Measurements from ENCODE around the gene EIF5B. TPM values are rescaled to one million over a fixed set of nuclear protein-coding genes. Genes with fewer than 3 reads are reported as not detected.
"Not testable (repeated sequence)": the region's sequence is repeated elsewhere in the genome, so short reads cannot be mapped to it uniquely, and the experiment has no call there.

EIF5B gene
- total and polyA plus RNA-seq, 3 experiments from 2014 or later: 18.1 to 96.2 (median 82.8) TPM

GRCh38 chr2:99335911-99336803 is 1.0 kb upstream of the EIF5B start, which contains the start of gene TXNDC9:
TXNDC9 (minus strand) TSS chr2:99336333; CDS start chr2:99333210, 3,123 bp downstream.
- Mint-ChIP-seq H3K36me3 (peaks cover 4 to 26% (median 12%) of the 10 kb centered on the region in 3 donors), H3K4me1 (peaks cover 20 to 42% (median 26%) of the 10 kb centered on the region in 3 donors), H3K9me3 (no peaks in the 10 kb centered on the region), H3K27me3 (no peaks in the 10 kb centered on the region), H3K4me3 (no peak within 1 kb of the TSS), H3K27ac (peak within 1 kb of the TSS in 1 of 8 donors; percentile 40)
- Histone ChIP-seq H3K36me3 (ENCODE audit: insufficient read depth, low read length) (no peaks in the 10 kb centered on the region), H3K9me3 (ENCODE audit: low read length) (no peaks in the 10 kb centered on the region), H3K27ac (ENCODE audit: low read depth, low read length) (peak within 1 kb of the TSS; percentile 83), H3K27me3 (ENCODE audit: insufficient read depth, low read length, poor library complexity, severe bottlenecking) (no peaks in the 10 kb centered on the region), H3K4me3 (ENCODE audit: low read length) (peak within 1 kb of the TSS; percentile 79), H3K4me1 (ENCODE audit: insufficient read depth, low read length) (peaks cover 37% of the 10 kb centered on the region)
- DNase-seq: peak; percentile 97 to 98 (median 98)
- CTCF ChIA-PET: interaction anchor here (0.7 to 2.1 kb wide), 6 partner anchors 19 to 195 kb away, joined by 3 to 6 read pairs (median 4); partner anchors contain the start of gene REV1
- POLR2A ChIA-PET: interaction anchor here (0.7 to 2.8 kb wide), 5 partner anchors 12 to 195 kb away, joined by 3 to 10 read pairs (median 4); partner anchors contain the start of genes C2orf15, LIPT1, REV1 and TSGA10

GRCh38 chr2:99336804-99337112 is 431 bp upstream of the EIF5B start:
- H3K27ac Mint-ChIP-seq: no peak overlapping the region
- no peaks in the 10 kb centered on the region for H3K9me3 Mint-ChIP-seq
- H3K27me3 Mint-ChIP-seq: no peaks in the 10 kb centered on the region
- no peak overlapping the region for H3K4me3 Mint-ChIP-seq
- Histone ChIP-seq H3K36me3 (ENCODE audit: insufficient read depth, low read length) (no peaks in the 10 kb centered on the region), H3K4me1 (ENCODE audit: insufficient read depth, low read length) (peaks cover 37% of the 10 kb centered on the region), H3K4me3 (ENCODE audit: low read length) (peak overlapping the region; percentile 79), H3K27ac (ENCODE audit: low read depth, low read length) (peak overlapping the region; percentile 75), H3K27me3 (ENCODE audit: insufficient read depth, low read length, poor library complexity, severe bottlenecking) (no peaks in the 10 kb centered on the region), H3K9me3 (ENCODE audit: low read length) (no peaks in the 10 kb centered on the region)
- POLR2A ChIA-PET: interaction anchor here (1.4 to 2.8 kb wide), 3 partner anchors 153 to 196 kb away, joined by 4 to 10 read pairs (median 10); partner anchors contain the start of genes C2orf15, LIPT1, REV1 and TSGA10
- peaks cover 4 to 21% (median 12%) of the 10 kb centered on the region in 3 donors for H3K36me3 Mint-ChIP-seq
- H3K4me1 Mint-ChIP-seq: peaks cover 25 to 48% (median 32%) of the 10 kb centered on the region in 3 donors
- DNase-seq: no peak
- CTCF ChIA-PET: interaction anchor here (0.7 to 2.1 kb wide), 4 partner anchors 18 to 196 kb away, joined by 3 to 5 read pairs (median 4); no protein-coding TSS in a partner anchor

GRCh38 chr2:99338029-99338585 is 918 bp downstream of the EIF5B start:
- H3K4me1 Mint-ChIP-seq: peaks cover 29 to 49% (median 36%) of the 10 kb centered on the region in 3 donors
- H3K9me3 Mint-ChIP-seq: no peaks in the 10 kb centered on the region
- ChIA-PET POLR2A (interaction anchor here (1.1 to 2.8 kb wide), 3 partner anchors 22 to 183 kb away, joined by 5 to 10 read pairs (median 10); partner anchors contain the start of genes LIPT1, REV1 and TSGA10), CTCF (interaction anchor here (0.9 to 2.1 kb wide), 3 partner anchors 28 to 158 kb away, joined by 3 to 5 read pairs (median 3); partner anchors contain the start of gene REV1)
- no peaks in the 10 kb centered on the region for H3K36me3 ChIP-seq (ENCODE audit: insufficient read depth, low read length)
- DNase-seq: peak in 1 of 5 donors; percentile 0
- H3K9me3 ChIP-seq (ENCODE audit: low read length): no peaks in the 10 kb centered on the region
- peak overlapping the region; percentile 75 for H3K27ac ChIP-seq (ENCODE audit: low read depth, low read length)
- H3K27ac Mint-ChIP-seq: no peak overlapping the region
- H3K36me3 Mint-ChIP-seq: peaks cover 0 to 14% (median under 1%) of the 10 kb centered on the region in 3 donors
- H3K27me3 ChIP-seq (ENCODE audit: insufficient read depth, low read length, poor library complexity, severe bottlenecking): no peaks in the 10 kb centered on the region
- peak overlapping the region; percentile 79 for H3K4me3 ChIP-seq (ENCODE audit: low read length)
- peaks cover 37% of the 10 kb centered on the region for H3K4me1 ChIP-seq (ENCODE audit: insufficient read depth, low read length)
- no peak overlapping the region for H3K4me3 Mint-ChIP-seq
- H3K27me3 Mint-ChIP-seq: no peaks in the 10 kb centered on the region

GRCh38 chr2:99340669-99341236 is 3.6 kb downstream of the EIF5B start:
- no peak for DNase-seq
- no peak overlapping the region for H3K4me3 ChIP-seq (ENCODE audit: low read length)
- Mint-ChIP-seq H3K27me3 (no peaks in the 10 kb centered on the region), H3K9me3 (no peaks in the 10 kb centered on the region), H3K4me3 (no peak overlapping the region), H3K4me1 (peaks cover 30 to 46% (median 45%) of the 10 kb centered on the region in 3 donors), H3K36me3 (peaks cover 0 to 13% (median 1%) of the 10 kb centered on the region in 3 donors), H3K27ac (peak overlapping the region in 2 of 8 donors; percentile 35 to 40)
- ChIA-PET CTCF (no interaction called here), POLR2A (no interaction called here)
- H3K4me1 ChIP-seq (ENCODE audit: insufficient read depth, low read length): peaks cover 17% of the 10 kb centered on the region
- H3K36me3 ChIP-seq (ENCODE audit: insufficient read depth, low read length): no peaks in the 10 kb centered on the region
- H3K9me3 ChIP-seq (ENCODE audit: low read length): no peaks in the 10 kb centered on the region
- H3K27ac ChIP-seq (ENCODE audit: low read depth, low read length): no peak overlapping the region
- H3K27me3 ChIP-seq (ENCODE audit: insufficient read depth, low read length, poor library complexity, severe bottlenecking): no peaks in the 10 kb centered on the region

GRCh38 chr2:99342536-99342935 is 5.3 kb downstream of the EIF5B start:
- H3K27me3 Mint-ChIP-seq: no peaks in the 10 kb centered on the region
- H3K27ac ChIP-seq (ENCODE audit: low read depth, low read length): no peak overlapping the region
- no peaks in the 10 kb centered on the region for H3K9me3 ChIP-seq (ENCODE audit: low read length)
- H3K36me3 Mint-ChIP-seq: peaks cover 0 to 18% (median 1%) of the 10 kb centered on the region in 3 donors
- ChIA-PET CTCF (no interaction called here), POLR2A (no interaction called here)
- no peak overlapping the region for H3K4me3 Mint-ChIP-seq
- no peak for DNase-seq
- H3K4me1 ChIP-seq (ENCODE audit: insufficient read depth, low read length): peaks cover 22% of the 10 kb centered on the region
- H3K9me3 Mint-ChIP-seq: no peaks in the 10 kb centered on the region
- H3K4me1 Mint-ChIP-seq: peaks cover 38 to 57% (median 56%) of the 10 kb centered on the region in 3 donors
- H3K27ac Mint-ChIP-seq: peak overlapping the region in 3 of 8 donors; percentile 42 to 83 (median 78)
- no peak overlapping the region for H3K4me3 ChIP-seq (ENCODE audit: low read length)
- H3K36me3 ChIP-seq (ENCODE audit: insufficient read depth, low read length): no peaks in the 10 kb centered on the region
- no peaks in the 10 kb centered on the region for H3K27me3 ChIP-seq (ENCODE audit: insufficient read depth, low read length, poor library complexity, severe bottlenecking)

- H3K4me1 ChIP-seq (ENCODE audit: insufficient read depth, low read length): peaks cover 33% of the 10 kb centered on the region
- H3K4me3 Mint-ChIP-seq; POLR2A ChIA-PET; H3K9me3 ChIP-seq (ENCODE audit: low read length); DNase-seq; H3K36me3 ChIP-seq (ENCODE audit: insufficient read depth, low read length); CTCF ChIA-PET; H3K9me3 Mint-ChIP-seq; H3K27ac Mint-ChIP-seq; H3K27ac ChIP-seq (ENCODE audit: low read depth, low read length); H3K27me3 Mint-ChIP-seq; H3K4me3 ChIP-seq (ENCODE audit: low read length); H3K27me3 ChIP-seq (ENCODE audit: insufficient read depth, low read length, poor library complexity, severe bottlenecking): not testable (repeated sequence)
- peaks cover 50 to 86% (median 69%) of the 10 kb centered on the region in 3 donors for H3K4me1 Mint-ChIP-seq
- peaks cover 0 to 18% (median 1%) of the 10 kb centered on the region in 3 donors for H3K36me3 Mint-ChIP-seq
Observed at GRCh38 chr2:99345446-99345845, 8.3 kb downstream of the EIF5B start.

GRCh38 chr2:99346218-99346617 is 9.0 kb downstream of the EIF5B start:
- POLR2A ChIA-PET: no interaction called here

More at GRCh38 chr2:99346218-99346617, 9.0 kb downstream of the EIF5B start:
- Mint-ChIP-seq H3K4me1 (peaks cover 52 to 87% (median 72%) of the 10 kb centered on the region in 3 donors), H3K9me3 (no peaks in the 10 kb centered on the region), H3K27me3 (no peaks in the 10 kb centered on the region), H3K27ac (peak overlapping the region in 2 of 8 donors; percentile 8 to 21), H3K36me3 (peaks cover 0 to 18% (median 1%) of the 10 kb centered on the region in 3 donors), H3K4me3 (no peak overlapping the region)
- no peak for DNase-seq
- Histone ChIP-seq H3K27ac (ENCODE audit: low read depth, low read length) (no peak overlapping the region), H3K9me3 (ENCODE audit: low read length) (no peaks in the 10 kb centered on the region), H3K27me3 (ENCODE audit: insufficient read depth, low read length, poor library complexity, severe bottlenecking) (no peaks in the 10 kb centered on the region), H3K4me1 (ENCODE audit: insufficient read depth, low read length) (peaks cover 38% of the 10 kb centered on the region), H3K36me3 (ENCODE audit: insufficient read depth, low read length) (no peaks in the 10 kb centered on the region), H3K4me3 (ENCODE audit: low read length) (no peak overlapping the region)
- CTCF ChIA-PET: no interaction called here
